CD4-positive, alpha-beta T cell treated with Interleukin-10 for 1 hour (primary cell): ENCODE results near the gene HPCAL1.

Experiments
- DNase-seq: peaks from one replicate; pipeline ENCODE4 v3.0.0-alpha.2; 2020

HPCAL1 gene

DNA sequence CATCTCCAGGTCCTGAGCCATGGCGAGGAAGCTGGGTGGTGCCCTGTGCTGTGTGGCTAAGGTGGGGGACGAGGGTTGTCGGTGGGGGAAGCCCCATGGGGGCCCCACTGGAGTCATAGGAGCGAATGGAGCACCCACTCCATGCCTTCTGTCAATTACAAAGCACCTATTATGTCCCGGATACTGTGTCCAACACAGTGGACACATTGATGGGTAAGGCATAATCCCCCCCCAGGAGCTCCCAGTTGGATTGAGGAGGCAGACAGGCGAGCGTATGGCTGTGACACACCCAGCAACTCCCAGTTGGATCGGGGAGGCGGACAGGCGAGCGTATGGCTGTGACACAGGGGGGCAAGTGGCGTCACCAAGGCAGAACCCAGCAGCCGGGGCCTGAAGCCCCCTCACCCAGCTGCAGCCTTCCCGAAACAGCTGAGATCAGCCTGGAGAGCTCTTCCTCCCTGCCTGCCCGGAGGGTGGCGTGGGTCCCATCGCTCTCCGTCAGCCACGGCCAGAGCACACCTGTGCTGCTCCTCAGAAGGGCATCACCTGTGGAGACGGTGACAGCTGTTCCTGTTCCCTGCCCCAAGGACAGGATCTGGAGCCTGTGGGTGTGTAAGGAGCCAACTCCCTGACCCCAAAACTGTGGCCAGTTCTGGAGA is 69.6 kb downstream of the HPCAL1 start:
- DNase-seq, result no peak

DNA sequence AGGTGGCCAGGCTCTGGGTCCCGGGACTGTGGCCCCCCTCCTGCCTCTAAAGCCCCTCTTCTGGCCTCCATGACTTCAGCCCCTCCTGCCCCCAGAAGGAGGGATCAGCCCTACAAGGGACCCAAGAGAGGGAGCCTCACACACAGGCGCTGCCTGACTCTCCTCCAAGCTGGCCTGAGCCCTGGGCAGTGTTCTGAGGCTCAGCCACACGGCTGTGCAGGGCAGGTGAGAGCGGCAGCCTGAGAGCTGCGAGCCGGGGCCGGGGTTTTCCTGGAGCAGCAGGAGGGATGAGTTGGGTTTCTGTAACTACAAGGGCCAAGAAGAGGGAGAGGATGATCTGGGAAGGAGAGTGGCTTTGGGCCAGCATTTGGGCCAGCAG is 70.1 kb downstream of the HPCAL1 start:
- no peak for DNase-seq

DNA sequence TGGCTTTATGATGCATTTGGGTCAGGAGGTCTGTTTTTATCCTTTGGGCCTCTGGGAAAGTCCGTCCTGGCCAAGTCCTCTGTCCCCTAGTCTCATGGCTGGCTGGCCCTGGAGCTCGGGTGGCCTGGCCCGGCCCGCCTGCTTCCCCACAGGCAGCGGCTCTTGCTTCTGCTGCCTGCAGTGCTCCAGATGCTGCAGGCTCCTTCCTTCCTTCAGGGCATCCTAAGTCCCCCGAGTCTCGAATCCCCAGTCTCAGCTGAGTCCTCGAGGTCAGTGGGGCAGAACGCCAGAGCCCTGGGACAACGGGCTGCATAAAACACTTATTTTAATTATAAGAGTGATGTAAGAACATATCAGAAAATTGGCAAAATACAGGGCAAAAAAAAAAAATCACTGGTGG is 71.2 kb downstream of the HPCAL1 start:
- no peak for DNase-seq

DNA sequence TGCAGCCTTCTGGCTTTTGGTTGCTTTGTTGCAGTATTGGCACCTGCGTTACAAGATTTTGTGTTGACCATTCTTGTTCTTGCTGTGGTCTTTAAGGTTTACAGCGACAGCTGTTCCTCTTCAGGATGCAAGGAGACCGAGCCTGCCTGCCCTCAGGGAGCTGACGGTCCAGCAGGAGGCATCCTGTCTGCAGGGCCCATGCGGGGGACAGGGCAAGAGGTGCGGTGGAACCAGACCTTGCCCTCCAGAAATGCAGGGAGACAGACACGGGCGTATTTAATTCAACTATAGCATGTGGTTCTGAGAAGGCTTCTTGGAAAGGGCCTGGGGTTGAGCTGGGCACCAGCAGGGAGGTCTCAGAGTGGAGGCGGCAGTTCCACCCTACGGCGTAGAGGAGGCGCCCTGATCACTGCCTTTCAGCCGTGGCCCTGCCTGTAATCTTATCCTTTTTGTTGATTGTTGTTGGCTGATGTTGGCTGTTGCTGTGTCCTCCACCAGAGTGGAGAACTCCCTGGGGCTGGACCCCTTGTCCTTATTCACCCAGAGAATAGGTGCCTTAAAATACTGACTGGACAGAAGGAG is 71.7 kb downstream of the HPCAL1 start:
- DNase-seq, result no peak

DNA sequence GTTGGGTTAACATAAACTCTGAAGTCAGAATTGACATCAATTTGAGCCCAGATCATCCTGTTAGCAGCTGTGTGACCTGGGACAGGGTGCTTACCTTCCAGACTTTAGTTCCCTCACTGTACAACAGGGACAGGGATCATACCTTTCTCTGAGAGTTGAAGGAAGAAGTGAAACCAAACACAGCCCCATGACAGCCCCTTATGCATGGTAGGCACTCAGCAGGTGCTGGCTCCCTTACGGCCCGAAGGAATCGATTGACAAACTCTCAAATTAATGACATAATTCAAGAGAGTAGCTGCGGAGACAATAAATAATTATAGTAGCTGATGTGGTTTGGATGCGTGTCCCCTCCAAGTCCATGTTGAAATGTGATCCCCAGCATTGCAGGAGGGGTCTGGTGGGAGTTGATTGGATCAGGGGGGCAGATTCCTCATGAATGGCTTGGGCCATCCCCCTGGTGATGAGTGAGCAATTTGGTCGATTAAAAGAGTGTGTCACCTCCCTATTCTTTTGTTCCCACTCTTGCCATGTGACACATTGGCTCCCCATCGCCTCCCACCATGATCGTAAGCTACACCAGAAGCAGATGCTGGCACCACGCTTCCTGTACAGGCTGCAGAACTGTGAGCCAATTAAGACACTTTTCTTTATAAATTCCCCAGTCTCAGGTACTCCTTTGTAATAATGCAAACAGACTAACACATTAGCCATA is 73.0 kb downstream of the HPCAL1 start:
- DNase-seq, result no peak

DNA sequence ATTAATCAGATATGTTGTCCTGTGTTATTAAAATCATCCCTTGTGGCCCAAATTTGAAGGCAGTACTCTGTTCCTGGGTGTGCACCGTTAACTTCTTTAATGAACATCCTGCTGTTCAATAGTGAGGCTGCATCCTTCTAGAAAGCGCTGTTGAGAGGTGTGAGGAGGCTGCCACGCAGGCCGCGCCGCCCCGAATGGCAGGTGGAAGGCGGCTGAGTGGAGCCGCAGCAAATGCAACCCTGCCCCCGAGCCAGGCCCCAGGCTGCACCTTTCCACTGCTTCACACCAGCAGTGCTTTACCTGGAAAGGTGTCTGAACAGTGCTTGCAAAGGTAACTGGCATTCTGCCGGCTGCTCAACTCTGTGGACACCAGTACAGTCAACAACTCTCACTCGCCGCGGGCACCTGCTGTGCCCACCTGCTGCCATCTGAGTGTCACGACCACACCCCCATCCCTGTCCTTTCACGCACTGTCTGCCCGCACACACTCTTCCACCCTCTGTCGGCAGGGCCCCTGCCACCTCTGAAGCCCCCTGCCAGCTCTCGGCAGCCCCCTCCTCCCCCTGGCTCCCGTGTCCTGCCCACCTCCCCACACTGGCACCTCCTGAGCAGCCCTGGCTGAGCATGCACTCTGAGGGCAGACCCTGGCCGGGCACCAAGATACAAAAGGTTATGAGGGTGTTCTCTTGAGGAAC is 74.5 kb downstream of the HPCAL1 start:
- DNase-seq, result no peak

DNA sequence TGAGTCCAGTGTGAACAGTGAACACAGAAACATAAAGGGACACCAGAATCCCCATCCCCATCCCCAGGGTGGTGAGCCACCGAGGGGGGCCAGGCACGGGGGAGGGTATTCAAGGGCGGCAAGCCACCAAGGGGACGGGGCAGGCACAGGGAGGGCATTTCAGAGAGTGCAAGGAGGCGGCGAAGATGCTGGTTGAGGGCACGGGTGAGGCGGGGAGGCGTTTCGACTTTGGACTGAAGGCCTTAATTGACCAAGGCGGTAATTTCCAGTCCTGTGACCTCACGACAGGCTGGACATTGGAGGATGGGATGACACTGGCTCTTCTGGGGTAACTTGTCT is 75.0 kb downstream of the HPCAL1 start:
- DNase-seq, result no peak

DNA sequence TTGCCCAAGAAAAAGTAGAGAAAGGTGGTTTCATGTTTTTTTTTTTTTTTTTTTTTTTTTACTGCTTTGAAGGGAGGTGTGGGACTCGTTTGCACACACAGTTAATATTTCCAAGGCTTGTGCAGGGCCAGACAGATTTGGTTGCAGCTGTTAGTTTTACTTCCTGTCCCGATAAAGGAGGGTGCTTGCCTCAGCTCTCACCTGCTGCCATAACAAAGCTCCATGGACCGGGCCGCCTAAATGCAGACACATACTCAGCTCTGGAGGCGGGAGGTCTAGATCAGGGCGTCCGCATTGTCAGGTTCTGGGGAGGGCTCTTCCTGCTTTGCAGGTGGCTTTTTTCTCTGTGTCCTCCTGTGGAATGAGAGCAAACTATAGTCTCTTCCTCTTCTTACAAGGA is 75.5 kb downstream of the HPCAL1 start:
- peak; percentile 15 for DNase-seq

DNA sequence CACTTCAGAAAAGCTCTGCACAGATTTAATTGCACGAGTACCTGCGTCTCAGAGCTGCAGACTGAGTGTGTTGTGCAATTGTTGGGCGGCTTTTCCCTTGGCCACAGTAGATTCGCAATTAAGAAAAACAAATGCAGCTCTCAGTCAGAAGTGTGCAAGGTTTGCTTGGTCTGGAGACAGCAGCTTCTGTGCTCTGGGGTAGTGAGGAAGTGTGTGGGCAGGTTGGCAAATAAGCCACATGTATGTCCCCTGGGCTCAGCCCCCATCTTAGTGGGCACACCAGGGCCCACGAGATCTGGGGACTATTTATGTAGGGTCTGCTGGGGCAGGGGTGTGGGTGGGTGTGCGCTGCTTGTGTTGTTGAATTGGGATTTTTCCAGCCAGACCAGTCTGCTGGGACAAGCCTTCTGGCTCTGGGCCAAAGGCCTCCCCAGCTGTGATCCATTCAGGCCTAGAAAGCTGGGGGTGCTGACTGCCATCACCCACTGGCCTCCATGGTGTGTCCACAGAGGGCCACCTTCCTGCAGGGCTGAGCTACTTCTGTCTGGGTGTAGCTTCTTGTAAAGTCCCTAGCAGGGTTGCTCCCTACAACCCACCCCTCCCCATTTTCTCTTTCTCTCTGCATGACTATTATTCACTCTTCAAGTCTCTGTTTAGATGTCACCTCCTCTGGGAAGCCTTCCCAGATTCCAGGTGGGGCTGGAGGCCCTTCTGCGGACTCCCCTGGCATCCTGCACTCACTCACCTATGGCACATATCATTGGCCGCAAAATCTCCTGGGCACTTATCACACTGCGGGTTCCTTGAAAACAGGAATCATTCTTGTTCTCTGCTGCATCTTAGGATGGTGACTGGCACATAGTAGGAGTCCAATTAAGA is 77.6 kb downstream of the HPCAL1 start:
- DNase-seq, result no peak

DNA sequence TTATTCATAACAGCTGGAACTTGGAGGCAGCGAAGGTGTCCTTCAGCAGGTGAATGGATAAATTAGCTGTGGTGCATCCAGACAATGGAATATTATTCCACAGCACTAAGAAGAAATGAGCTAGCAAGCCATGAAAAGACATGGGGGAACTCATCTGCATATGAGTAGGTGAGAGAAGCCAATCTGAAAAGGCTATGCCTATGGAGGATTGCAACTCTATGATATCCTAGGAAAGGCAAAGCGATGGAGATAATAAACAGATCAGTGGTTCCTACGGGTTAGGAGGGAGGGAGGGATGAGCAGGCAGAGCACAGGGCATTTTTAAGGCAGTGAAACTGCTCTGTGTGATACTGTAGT is 79.3 kb downstream of the HPCAL1 start:
- no peak for DNase-seq

DNA sequence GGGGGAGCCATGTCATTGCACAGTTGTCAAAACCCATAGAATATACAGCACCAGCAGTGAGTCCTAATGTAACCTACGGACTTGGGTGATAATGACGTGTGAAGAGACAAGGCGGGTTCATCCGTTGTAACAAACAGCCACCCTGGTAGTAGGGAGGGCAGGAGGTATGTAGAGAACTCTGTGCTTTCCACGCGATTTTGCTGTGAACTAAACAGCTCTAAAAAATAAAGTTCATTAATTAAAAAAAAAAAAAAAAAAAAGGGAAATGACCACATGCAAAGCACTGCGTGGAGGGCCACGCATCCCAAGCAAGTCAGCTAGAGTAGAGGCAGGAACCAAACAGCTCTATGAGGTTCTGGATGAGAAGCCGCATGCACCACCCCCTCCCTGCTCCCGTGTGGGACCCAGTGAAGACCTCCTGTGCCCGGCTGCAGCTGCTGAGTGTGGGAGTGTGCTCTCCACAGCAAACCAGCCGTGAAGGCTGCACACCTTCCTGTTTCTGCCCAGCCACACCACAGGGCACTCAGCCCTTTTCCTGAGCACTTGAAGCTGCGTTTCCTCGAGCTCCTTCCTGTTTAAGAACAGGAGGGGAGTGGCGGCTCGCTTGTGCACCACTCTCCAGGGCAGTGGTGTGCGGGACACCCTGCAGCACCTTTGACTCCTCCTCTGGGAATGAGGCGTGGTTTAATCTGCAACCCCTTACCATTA is 79.8 kb downstream of the HPCAL1 start:
- peak; percentile 55 for DNase-seq

DNA sequence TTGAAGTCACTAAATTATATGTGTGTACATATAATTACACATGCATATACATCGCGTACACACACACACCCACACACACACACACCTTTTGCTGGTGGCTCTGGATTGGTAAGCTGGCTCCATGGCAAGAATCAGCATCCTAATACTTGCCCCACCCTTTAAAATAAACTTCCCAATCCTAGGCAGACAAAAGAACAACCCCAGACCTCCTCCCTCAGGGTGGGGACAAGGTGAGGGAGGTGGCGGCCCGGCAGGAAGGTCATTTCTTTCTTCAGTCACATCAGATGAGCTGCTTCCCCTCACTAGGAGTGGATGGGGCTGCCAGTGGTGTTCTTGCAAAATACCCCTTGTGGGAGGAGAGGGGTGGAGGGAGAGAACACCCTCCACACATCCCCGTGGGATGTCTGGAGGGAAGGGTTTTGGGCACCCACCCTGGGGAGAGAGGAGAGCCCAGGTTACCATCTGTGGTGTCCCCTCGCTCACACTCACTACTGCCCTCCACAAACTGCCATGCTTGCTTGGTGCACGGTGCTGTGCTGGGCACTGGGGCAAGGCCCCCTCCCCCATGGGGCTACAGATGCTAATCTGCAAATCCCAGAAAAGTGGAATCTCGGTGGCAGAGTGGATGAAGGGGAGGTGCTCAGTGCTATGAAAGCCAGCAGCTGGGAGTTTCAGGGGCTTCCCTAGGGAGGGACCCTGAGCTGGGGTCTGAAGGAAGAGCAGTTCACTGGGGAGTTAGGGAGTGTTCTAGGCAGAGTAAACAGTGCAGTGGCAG is 81.4 kb downstream of the HPCAL1 start:
- DNase-seq, result no peak

DNA sequence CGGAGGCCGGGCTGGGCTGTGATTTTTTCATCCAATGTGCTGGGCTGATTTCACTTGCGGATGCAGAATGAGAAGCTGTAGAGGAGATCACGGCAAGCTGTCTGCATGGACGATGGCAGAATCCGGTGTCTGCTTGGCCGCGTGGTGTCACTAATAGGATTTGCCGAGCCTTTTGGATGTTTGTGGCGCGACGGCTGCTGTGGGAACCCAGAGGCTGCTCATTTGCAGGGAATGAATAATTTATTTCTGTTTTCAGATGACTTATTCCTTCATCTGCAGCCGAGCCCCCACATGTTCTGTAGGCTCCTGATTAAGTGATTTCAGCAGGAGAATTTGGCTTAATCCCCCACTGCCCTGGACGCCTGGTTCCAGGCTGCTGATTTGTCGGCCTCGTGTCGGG is 82.8 kb downstream of the HPCAL1 start:
- DNase-seq, result no peak

DNA sequence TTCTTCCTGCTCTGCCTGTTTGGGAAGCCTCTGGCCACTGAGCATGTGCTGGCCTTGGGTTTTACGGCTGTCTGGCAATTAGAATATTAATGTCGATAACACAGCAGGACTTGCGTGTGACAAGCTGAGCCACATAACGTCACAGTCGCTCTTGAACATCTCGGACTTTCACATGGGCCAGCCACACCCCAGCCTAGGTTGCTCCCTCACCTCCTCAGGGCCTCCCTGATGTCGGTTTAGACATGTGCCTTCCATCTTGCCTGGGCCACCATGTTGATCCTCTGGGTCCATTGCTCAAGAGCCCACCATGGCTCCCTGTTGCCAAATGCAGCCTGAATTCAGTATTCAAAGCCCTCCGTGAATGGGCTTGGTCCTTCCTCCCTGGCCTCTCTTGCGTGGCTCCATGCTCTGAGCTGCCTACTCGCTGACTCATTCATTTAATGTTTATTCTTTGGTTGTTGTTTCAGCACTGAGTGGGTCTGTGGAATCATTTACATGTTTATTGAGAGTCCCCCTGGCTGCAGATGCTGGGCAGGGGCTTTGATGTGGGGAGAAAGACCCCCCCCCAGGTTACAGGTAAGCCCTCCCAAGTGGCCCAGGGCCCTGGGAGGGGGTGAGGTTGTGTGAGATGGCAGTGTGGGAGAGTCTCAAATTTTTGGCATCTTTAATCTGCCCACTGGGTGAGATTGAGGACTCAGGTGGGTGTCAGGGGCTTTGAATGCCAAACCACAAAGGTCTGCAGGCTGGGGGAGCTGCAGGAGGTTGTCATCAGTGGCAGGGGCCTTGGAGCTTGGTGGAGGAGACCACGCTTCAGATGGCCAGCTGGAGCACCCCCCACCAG is 83.4 kb downstream of the HPCAL1 start:
- DNase-seq, result no peak

DNA sequence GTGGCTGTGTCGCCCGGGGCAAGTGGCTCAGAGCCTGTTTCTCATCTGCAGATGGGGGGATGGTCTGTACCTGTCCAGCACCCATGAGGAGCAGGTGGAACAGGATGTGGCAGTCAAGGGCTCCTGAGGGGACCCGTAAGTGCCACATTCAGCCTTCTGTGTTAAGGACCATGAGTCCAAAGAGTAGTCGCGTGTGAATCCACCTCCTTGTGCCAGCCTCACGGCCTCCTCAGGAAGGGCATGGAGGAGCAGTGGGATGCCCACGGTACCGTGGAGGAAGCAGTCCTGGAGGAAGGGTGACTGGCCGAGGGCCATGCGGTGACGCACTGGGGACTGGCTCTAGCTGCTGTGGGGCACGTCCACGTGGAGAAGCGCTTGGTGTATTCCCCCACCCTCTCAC is 84.3 kb downstream of the HPCAL1 start:
- no peak for DNase-seq

DNA sequence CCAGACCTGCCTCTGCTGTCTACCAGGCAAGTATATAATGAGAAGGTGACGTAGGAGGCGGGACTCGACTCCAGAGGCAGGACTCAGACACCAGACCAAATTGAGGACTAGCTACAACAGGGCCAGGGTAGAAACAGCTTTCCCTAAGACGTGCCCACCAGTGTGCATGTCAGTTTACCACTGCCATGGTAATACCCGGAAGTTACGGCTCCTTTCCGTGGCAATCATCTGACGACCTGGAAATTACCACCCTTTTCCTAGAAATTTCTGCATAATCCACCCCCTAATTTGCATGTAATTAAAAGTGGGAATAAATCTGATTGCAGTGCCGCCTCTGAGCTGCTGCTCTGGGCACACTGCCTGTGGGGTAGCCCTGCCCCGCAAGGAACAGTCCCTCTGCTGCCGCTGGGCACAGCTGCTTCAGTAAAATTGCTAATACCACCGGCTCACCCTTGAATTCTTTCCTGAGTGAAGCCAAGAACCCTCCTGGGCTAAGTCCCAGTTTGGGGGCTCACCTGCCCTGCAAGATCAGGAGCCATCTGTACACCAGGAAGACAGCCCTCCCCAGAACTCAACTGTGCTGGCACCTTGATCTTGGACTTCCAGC is 86.4 kb downstream of the HPCAL1 start:
- no peak for DNase-seq

DNA sequence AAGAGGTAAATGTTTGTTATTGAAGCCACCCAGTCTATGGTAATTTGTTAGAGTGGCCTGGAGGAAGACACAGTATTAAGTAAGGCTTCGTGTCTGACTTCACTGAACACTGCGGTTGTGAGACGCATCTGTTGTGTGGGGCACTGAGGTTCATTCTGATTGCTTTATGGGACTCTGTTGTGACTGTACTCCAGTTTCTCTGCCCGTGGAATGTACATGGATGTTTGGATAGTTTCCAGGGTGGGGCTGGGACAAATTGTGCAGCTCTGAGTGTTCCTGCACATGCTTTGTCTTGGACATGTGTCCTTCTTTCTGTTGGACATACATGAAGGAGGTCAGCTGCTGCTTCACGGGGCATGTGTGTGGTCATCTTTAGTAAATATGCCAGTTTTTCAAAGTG is 86.9 kb downstream of the HPCAL1 start:
- DNase-seq, result no peak

DNA sequence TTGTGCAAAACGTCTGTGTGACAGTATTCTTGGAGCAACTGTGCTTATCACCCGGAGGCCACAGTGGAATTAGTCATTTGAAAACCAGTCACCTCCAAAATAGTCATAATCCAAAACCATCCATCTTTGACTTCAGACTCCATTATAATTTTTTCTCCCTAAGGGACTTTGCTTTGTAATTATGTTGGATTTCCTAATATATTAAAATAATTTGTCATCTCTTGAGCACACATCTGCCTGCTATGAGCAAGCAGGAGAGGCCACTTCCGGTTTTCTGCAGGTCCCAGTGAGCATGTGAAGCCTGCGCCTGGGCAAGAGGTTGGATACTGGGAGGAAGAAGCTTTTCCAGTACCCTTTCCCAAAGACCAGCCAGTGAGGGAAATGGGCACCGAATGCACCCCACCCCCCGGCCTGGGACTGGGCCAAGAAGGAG is 87.7 kb downstream of the HPCAL1 start:
- no peak for DNase-seq

DNA sequence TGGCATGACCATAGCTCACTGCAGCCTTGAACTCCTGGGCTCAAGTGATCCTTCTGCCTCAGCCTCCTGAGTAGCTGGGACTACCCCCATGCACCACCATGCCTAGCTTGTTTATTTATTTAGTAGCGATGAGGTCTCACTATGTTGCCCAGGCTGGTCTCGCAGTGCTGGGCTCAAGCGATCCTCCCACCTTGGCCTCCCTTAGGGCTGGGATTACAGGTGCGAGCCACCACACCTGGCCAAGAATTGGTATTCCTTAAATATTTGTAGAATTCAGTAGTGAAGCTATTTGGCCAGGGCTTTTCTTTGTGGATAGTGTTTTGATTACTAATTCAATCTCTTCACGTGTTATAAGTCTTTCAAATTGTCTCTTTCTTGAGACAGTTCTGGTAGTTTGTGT is 89.4 kb downstream of the HPCAL1 start:
- no peak for DNase-seq

DNA sequence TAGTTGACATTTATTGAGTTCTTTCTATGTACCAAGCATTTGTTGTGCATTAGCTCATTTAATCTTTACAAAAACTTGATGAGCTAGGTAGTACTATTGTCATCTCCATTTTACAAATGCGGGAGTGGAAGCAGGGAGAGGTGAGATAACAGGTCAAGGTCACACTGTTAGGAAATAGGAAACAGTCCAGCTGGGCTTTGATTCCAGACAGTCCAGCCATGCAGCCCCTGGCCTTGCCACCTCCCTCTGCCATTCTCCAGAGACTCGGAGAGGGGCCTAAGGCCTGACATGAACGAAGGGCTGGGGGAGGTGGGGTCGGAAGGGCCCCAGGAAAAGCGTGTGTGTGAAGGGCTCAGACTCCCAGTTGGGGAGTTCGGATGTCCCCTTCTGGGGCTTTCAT is 89.8 kb downstream of the HPCAL1 start:
- DNase-seq, result no peak
